Bronchial epithelial cell (primary cell): ENCODE measurements around the gene ZACN. TPM values are rescaled to one million over a fixed set of nuclear protein-coding genes. Genes with fewer than 3 reads are reported as not detected.

Experiments used
- DNase-seq: peaks from one replicate; pipeline ENCODE4 v3.0.0-alpha.2; 2010; ENCODE audit warnings: low read depth
- FAIRE-seq: peaks from 2 replicates; lab custom pipeline; 2011; peaks lifted over from hg19 to GRCh38; lab: Jason Lieb, UNC
- H3K27me3 ChIP-seq: 2 replicates; pipeline ENCODE4 v1.5.1; 2011; ENCODE audit warnings: low read length; ENCODE audit not compliant: control insufficient read depth, insufficient read depth
- H3K36me3 ChIP-seq: 2 replicates; pipeline ENCODE4 v1.5.1; 2011; ENCODE audit warnings: low read length; ENCODE audit not compliant: control insufficient read depth, insufficient read depth
- H3K4me3 ChIP-seq: 2 replicates; pipeline ENCODE4 v1.5.1; 2011; ENCODE audit warnings: mild to moderate bottlenecking, low read depth, low read length, control low read depth
- total RNA-seq: library from RNA; depleted of rRNA; stranded (reverse); fragments of >200 nt; gene quantifications from 2 replicates; pipeline ENCODE4 v1.2.1, GENCODE V29; 2014
- TF ChIP-seq, protein P1 (sequence below): IDR thresholded peaks from 2 replicates; pipeline ENCODE4 v1.5.1; 2011; ENCODE audit warnings: mild to moderate bottlenecking, moderate library complexity, low read length, control low read depth, inconsistent platforms; ENCODE audit not compliant: insufficient read depth, severe bottlenecking

ZACN gene
- total RNA-seq, 1 donor from 2014 or later = not detected

DNA sequence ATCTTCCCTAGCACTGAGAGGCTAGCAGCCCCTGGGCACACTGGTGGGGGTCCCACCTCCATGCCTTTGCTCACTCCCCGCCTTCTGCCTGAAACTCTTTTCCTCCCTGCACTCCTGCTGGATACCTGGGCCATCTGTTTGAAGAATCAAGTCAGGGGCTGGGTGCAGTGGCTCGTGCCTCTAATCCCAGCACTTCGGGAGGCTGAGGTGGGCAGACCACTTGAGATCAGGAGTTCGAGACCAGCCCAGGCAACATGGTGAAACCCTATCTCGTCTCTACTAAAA lies 46.4 kb downstream of the ZACN start:
- Histone ChIP-seq H3K27me3 (no peaks in the 10 kb centered on the region), H3K36me3 (no peaks in the 10 kb centered on the region), H3K4me3 (no peak overlapping the region)
- FAIRE-seq (no peak), DNase-seq (no peak)
- TF ChIP-seq, protein P1, sequence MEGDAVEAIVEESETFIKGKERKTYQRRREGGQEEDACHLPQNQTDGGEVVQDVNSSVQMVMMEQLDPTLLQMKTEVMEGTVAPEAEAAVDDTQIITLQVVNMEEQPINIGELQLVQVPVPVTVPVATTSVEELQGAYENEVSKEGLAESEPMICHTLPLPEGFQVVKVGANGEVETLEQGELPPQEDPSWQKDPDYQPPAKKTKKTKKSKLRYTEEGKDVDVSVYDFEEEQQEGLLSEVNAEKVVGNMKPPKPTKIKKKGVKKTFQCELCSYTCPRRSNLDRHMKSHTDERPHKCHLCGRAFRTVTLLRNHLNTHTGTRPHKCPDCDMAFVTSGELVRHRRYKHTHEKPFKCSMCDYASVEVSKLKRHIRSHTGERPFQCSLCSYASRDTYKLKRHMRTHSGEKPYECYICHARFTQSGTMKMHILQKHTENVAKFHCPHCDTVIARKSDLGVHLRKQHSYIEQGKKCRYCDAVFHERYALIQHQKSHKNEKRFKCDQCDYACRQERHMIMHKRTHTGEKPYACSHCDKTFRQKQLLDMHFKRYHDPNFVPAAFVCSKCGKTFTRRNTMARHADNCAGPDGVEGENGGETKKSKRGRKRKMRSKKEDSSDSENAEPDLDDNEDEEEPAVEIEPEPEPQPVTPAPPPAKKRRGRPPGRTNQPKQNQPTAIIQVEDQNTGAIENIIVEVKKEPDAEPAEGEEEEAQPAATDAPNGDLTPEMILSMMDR = no peak

- Histone ChIP-seq H3K27me3 (no peaks in the 10 kb centered on the region), H3K4me3 (no peak overlapping the region), H3K36me3 (no peaks in the 10 kb centered on the region)
- TF ChIP-seq, protein P1 = no peak
- FAIRE-seq (no peak), DNase-seq (no peak)
Measured at GRCh38 chr17:76125922-76126321, 46.9 kb downstream of the ZACN start.

DNA sequence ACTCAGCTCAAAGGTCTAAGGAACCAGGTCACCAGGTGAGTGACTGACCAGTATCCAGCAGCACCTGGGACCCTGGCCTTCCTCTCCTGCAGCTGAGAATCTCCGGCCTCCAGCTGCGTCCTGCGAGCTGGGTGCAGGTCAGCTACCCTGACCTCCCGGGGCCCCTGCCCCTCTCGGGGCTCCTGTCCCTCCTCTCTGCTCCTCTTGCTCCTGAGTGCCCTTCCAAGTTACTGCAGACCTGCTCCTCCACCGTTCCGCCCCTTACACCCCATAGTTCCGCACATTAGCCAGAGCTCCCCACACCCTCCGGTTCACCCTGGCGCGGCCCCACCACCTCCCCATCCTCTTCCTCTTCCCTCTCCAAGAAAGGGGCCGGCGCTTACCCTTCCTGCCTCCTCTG lies 51.5 kb downstream of the ZACN start:
- H3K27me3 ChIP-seq = peaks cover 3% of the 10 kb centered on the region
- DNase-seq (no peak), FAIRE-seq (no peak)
- no peak overlapping the region for H3K4me3 ChIP-seq
- no peaks in the 10 kb centered on the region for H3K36me3 ChIP-seq
- TF ChIP-seq, protein P1 = no peak

DNA sequence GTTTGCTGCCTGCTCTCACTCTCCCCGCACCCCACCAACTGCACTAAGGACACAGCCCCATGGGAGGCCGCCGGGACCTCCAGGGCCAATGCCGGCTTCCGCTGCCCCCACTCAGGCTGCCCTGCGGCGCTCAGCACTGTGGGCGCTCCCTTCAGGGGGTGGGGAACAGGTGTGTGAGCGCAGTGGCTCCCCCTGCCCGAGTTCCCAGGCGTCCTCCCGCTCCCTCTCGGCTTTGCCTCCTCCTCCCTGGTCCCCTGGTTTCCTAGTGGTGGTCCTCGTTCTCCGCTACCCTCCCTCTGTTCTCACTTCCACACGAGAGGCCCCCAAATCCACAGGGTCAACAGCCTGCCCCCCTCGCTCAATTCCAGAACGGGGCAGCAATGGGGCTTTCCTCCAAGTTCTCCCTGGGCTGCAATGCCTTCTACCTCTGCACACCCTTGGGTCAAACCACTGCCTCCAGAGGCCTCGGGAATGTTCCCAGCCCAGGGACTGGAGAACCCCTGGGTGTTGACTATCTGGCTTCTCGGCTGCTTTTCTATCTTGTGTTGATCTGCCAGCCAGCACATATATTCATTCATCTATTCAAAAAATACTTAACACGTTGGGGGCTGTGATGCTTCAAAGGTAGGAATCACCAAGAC lies 52.2 kb downstream of the ZACN start:
- no peak for FAIRE-seq
- Histone ChIP-seq H3K4me3 (no peak overlapping the region), H3K27me3 (peaks cover 3% of the 10 kb centered on the region), H3K36me3 (no peaks in the 10 kb centered on the region)
- no peak for DNase-seq
- TF ChIP-seq, protein P1 = no peak

- peak; percentile 61 for DNase-seq
- H3K36me3 ChIP-seq = no peaks in the 10 kb centered on the region
- TF ChIP-seq, protein P1 = no peak
- H3K27me3 ChIP-seq = peaks cover 4% of the 10 kb centered on the region
- no peak for FAIRE-seq
- no peak overlapping the region for H3K4me3 ChIP-seq
Measured at GRCh38 chr17:76131692-76132573, 53.0 kb downstream of the ZACN start.

Other genes starting within 250 kb of the ZACN start
- gene UNC13D, start 234.8 kb upstream of the ZACN start, total RNA-seq = 4.7 and 17.0 TPM in 2 replicates
- gene WBP2, start 223.8 kb upstream of the ZACN start, total RNA-seq = 17.9 and 20.2 TPM in 2 replicates
- 10.5 and 14.6 TPM in 2 replicates for gene TRIM47, start 200.6 kb upstream of the ZACN start, total RNA-seq
- gene TRIM65, start 182.2 kb upstream of the ZACN start, total RNA-seq = 13.2 and 21.1 TPM in 2 replicates
- gene MRPL38, start 174.3 kb upstream of the ZACN start, total RNA-seq = 27.4 and 31.7 TPM in 2 replicates
- gene FBF1, start 138.1 kb upstream of the ZACN start, total RNA-seq = 10.5 and 16.0 TPM in 2 replicates
- gene ACOX1, start 100.0 kb upstream of the ZACN start, total RNA-seq = 39.8 and 49.5 TPM in 2 replicates
- 19.6 and 24.5 TPM in 2 replicates for gene TEN1, start 99.9 kb upstream of the ZACN start, total RNA-seq
- 0.64 and 1.3 TPM in 2 replicates for gene CDK3, start 78.3 kb upstream of the ZACN start, total RNA-seq
- 27.1 and 93.3 TPM in 2 replicates for gene EVPL, start 51.9 kb upstream of the ZACN start, total RNA-seq
- gene SRP68, start 6.7 kb upstream of the ZACN start, total RNA-seq = 42.9 and 54.8 TPM in 2 replicates
- not detected in 2 replicates for gene GALR2, start 4.4 kb upstream of the ZACN start, total RNA-seq
- 41.9 and 49.5 TPM in 2 replicates for gene EXOC7, start 24.6 kb downstream of the ZACN start, total RNA-seq
- gene FOXJ1, start 62.1 kb downstream of the ZACN start, total RNA-seq = not detected in 2 replicates
- not detected in 2 replicates for gene RNF157, start 161.3 kb downstream of the ZACN start, total RNA-seq
- gene UBALD2, start 186.2 kb downstream of the ZACN start, total RNA-seq = 3.4 and 7.3 TPM in 2 replicates
- gene QRICH2, start 229.1 kb downstream of the ZACN start, total RNA-seq = 2.1 and 3.8 TPM in 2 replicates